Endothelial cell of umbilical vein (primary cell): ENCODE data around the gene TAF1A. TPM values are rescaled to one million over a fixed set of nuclear protein-coding genes. Genes with fewer than 3 reads are reported as not detected.

Experiments used
- BruUV-seq: library from RNA; stranded (reverse); fragments of 400-500 nt; replicated peaks from 2 replicates; lab custom pipeline; 2021; lab: Mats Ljungman, UMichigan
- CTCF ChIA-PET: fragments of 300-600, 350-600 bp; sonication (Branson Sonifier 250); formaldehyde crosslinking; loops from one replicate; lab custom pipeline; 2021; ENCODE audit warnings: antibody characterized with exemption, inconsistent platforms; lab: Charles Lee
- POLR2A ChIA-PET: fragments of 300-600, 350-600 bp; sonication (Branson Sonifier 250); formaldehyde crosslinking; loops from one replicate; lab custom pipeline; 2021; ENCODE audit warnings: antibody characterized with exemption, inconsistent platforms; lab: Charles Lee
- DNase-seq: peaks from one replicate; pipeline ENCODE4 v3.0.0-alpha.2; 2011; ENCODE audit warnings: low read depth, low spot score
- FAIRE-seq: peaks from 2 replicates; lab custom pipeline; 2011; peaks lifted over from hg19 to GRCh38; lab: Jason Lieb, UNC
- H2AFZ ChIP-seq: 2 replicates; pipeline ENCODE4 v1.6.0; 2012; ENCODE audit warnings: low read depth, low read length, control low read depth, inconsistent platforms
- H3K27ac ChIP-seq: 2 replicates; pipeline ENCODE4 v1.5.1; 2011; ENCODE audit warnings: low read depth, mild to moderate bottlenecking, control low read depth, low read length, moderate library complexity; ENCODE audit not compliant: insufficient read depth
- H3K27me3 ChIP-seq, 2 experiments: 2 replicates each; pipeline versions ENCODE4 v1.6.0 to v1.6.1; 2011; ENCODE audit warnings: low read length in 2 of 2, mixed read lengths in 1 of 2; ENCODE audit not compliant: control insufficient read depth in 2 of 2, insufficient read depth in 2 of 2
- H3K36me3 ChIP-seq, 2 experiments: 2 replicates in 1 of 2; 3 replicates in 1 of 2; pipeline ENCODE4 v1.5.1; 2011; ENCODE audit warnings: low read length in 2 of 2, mild to moderate bottlenecking in 1 of 2, moderate library complexity in 1 of 2; ENCODE audit not compliant: control insufficient read depth in 2 of 2, insufficient read depth in 2 of 2; ENCODE audit errors: extremely low read depth in 1 of 2
- H3K4me1 ChIP-seq: 3 replicates; pipeline ENCODE4 v1.5.1; 2011; ENCODE audit warnings: mild to moderate bottlenecking, low read length; ENCODE audit not compliant: control insufficient read depth, insufficient read depth; ENCODE audit errors: extremely low read depth
- H3K4me2 ChIP-seq: 2 replicates; pipeline ENCODE4 v1.6.1; 2011; ENCODE audit warnings: low read length, control low read depth, mixed read lengths; ENCODE audit not compliant: insufficient read depth
- H3K4me3 ChIP-seq, 3 experiments: fragments of 200-600 bp in 1 of 3; sonication (generic), shearing (Covaris generic) in 1 of 3; replicated peaks in 1 of 3; 2 replicates each; pipeline ENCODE4 v1.5.1; 2011 to 2016; ENCODE audit warnings: control low read depth in 3 of 3, low read length in 3 of 3, mild to moderate bottlenecking in 2 of 3, inconsistent platforms in 1 of 3, low read depth in 1 of 3, moderate library complexity in 1 of 3; ENCODE audit not compliant: insufficient read depth in 1 of 3
- H3K79me2 ChIP-seq: 2 replicates; pipeline ENCODE4 v1.6.0; 2012; ENCODE audit warnings: low read length, inconsistent platforms; ENCODE audit not compliant: control insufficient read depth, insufficient read depth
- H3K9ac ChIP-seq: replicated peaks from 2 replicates; pipeline ENCODE3; 2011; ENCODE audit warnings: low read length, control low read depth; ENCODE audit not compliant: insufficient read depth; ENCODE audit errors: extremely low read depth
- H3K9me1 ChIP-seq: replicated peaks from 3 replicates; pipeline ENCODE4 v1.6.0; 2011; ENCODE audit warnings: mild to moderate bottlenecking, low read length; ENCODE audit not compliant: control insufficient read depth, insufficient read depth; ENCODE audit errors: extremely low read depth
- H3K9me3 ChIP-seq: replicated peaks from 2 replicates; pipeline ENCODE4 v1.5.1; 2012; ENCODE audit warnings: low read length, inconsistent platforms; ENCODE audit not compliant: control insufficient read depth, insufficient read depth
- H4K20me1 ChIP-seq: replicated peaks from 2 replicates; pipeline ENCODE3; 2011; ENCODE audit warnings: mild to moderate bottlenecking, low read length; ENCODE audit not compliant: control insufficient read depth, insufficient read depth; ENCODE audit errors: extremely low read depth
- CTCF ChIP-seq, 2 donors: IDR thresholded peaks; 1 replicate in 1 of 2; 2 replicates in 1 of 2; pipeline ENCODE4 v1.5.1; 2011; ENCODE audit warnings: low read length in 2 of 2, mild to moderate bottlenecking in 2 of 2, moderate library complexity in 2 of 2, control low read depth in 1 of 2, inconsistent platforms in 1 of 2, low read depth in 1 of 2; ENCODE audit not compliant: insufficient read depth in 1 of 2; ENCODE audit errors: extremely low read depth in 1 of 2
- EZH2 ChIP-seq: IDR thresholded peaks from 2 replicates; pipeline ENCODE4 v1.6.1; 2012; ENCODE audit warnings: borderline replicate concordance, low read depth, mild to moderate bottlenecking, moderate library complexity, low read length, inconsistent platforms; ENCODE audit not compliant: severe bottlenecking
- FOS ChIP-seq: IDR thresholded peaks from 2 replicates; pipeline ENCODE4 v1.6.1; 2011; ENCODE audit warnings: mild to moderate bottlenecking, low read length, moderate library complexity, borderline replicate concordance; ENCODE audit not compliant: insufficient read depth
- GATA2 ChIP-seq: IDR thresholded peaks from 2 replicates; pipeline ENCODE4 v1.7.0; 2011; ENCODE audit warnings: low read depth, mild to moderate bottlenecking, moderate library complexity, mixed read lengths, low read length; ENCODE audit not compliant: insufficient read length, insufficient read depth
- JUN ChIP-seq: IDR thresholded peaks from 2 replicates; pipeline ENCODE4 v1.6.1; 2011; ENCODE audit warnings: borderline replicate concordance, low read depth; ENCODE audit not compliant: insufficient read length, insufficient read depth
- MAX ChIP-seq: IDR thresholded peaks from 2 replicates; pipeline ENCODE4 v1.6.1; 2011; ENCODE audit not compliant: insufficient read depth, insufficient read length
- MYC ChIP-seq: IDR thresholded peaks from one replicate; pipeline ENCODE4 v1.6.1; 2011; ENCODE audit warnings: mild to moderate bottlenecking, low read depth, low read length
- POLR2A ChIP-seq: IDR thresholded peaks from 2 replicates; pipeline ENCODE4 v1.6.1; 2012; ENCODE audit warnings: low read depth, mild to moderate bottlenecking, control low read depth, low read length
- POLR2AphosphoS5 ChIP-seq: IDR thresholded peaks from 2 replicates; pipeline ENCODE4 v1.6.1; 2012; ENCODE audit warnings: low read depth, mild to moderate bottlenecking, control low read depth, low read length, moderate library complexity; ENCODE audit not compliant: insufficient read depth
- dilution Hi-C: fragments of 300-500 bp; cut with MboI; formaldehyde crosslinking; loops from one replicate; pipeline ENCODE4 v1.15.0; 2019; ENCODE audit warnings: low sequenced_read_pairs; ENCODE audit not compliant: extremely low pct_ligation_motif_present
- intact Hi-C: fragments of 100-400 bp; cut with micrococcal nuclease; formaldehyde crosslinking; loops from one replicate; pipeline ENCODE4 v1.10.0; 2022
- polyA plus RNA-seq, 4 experiments: library from polyadenylated mRNA; depleted of rRNA in 3 of 4; stranded (reverse) in 3 of 4; unstranded in 1 of 4; fragments of >200 nt; gene quantifications; 2 replicates each; pipeline versions ENCODE4 v1.2.1 to v1.2.3, GENCODE V29; 2011 to 2012; ENCODE audit warnings: missing spikeins in 1 of 4
- total RNA-seq: library from RNA; stranded (reverse); gene quantifications from 2 replicates; pipeline ENCODE4 v1.2.3, GENCODE V29; 2021

TAF1A gene
- total and polyA plus RNA-seq, 2 donors (not counting 3 experiments of a cell fraction or from before 2014, with no cell fraction given), result 1.3 to 5.3 TPM

GRCh38 chr1:222543817-222544216 is 45.9 kb downstream of the TAF1A start:
- ChIA-PET POLR2A (no interaction called here), CTCF (interaction anchor here (1.4 kb wide), 1 partner anchor 91 kb away, joined by 3 read pairs; no protein-coding TSS in a partner anchor)
- BruUV-seq, result no TSS peak
- dilution Hi-C loops (no loop called here), intact Hi-C loops (no loop called here)
- H3K79me2 ChIP-seq, result no peaks in the 10 kb centered on the region
- no peaks in the 10 kb centered on the region for H3K9me1 ChIP-seq
- FAIRE-seq (no peak), DNase-seq (no peak)
- peaks cover 3 to 5% of the 10 kb centered on the region in 2 experiments for H3K27me3 ChIP-seq
- H3K36me3 ChIP-seq, result no peaks in the 10 kb centered on the region
- no peak overlapping the region for H3K4me3 ChIP-seq
- no peak overlapping the region for H3K9ac ChIP-seq
- H3K4me2 ChIP-seq, result no peak overlapping the region
- H3K9me3 ChIP-seq, result no peaks in the 10 kb centered on the region
- H3K4me1 ChIP-seq, result no peaks in the 10 kb centered on the region
- H2AFZ ChIP-seq, result no peak overlapping the region
- no peak overlapping the region for H3K27ac ChIP-seq
- no peaks in the 10 kb centered on the region for H4K20me1 ChIP-seq
- TF ChIP-seq POLR2AphosphoS5, result no peak
- no peak for TF ChIP-seq GATA2
- TF ChIP-seq POLR2A, result no peak
- TF ChIP-seq MYC, result no peak
- no peak for TF ChIP-seq EZH2
- no peak for TF ChIP-seq FOS
- no peak for TF ChIP-seq MAX
- no peak for TF ChIP-seq JUN

- H3K79me2 ChIP-seq, result no peaks in the 10 kb centered on the region
- no peaks in the 10 kb centered on the region for H3K9me3 ChIP-seq
- DNase-seq (no peak), FAIRE-seq (no peak)
- POLR2A ChIA-PET, result no interaction called here
- no peak overlapping the region for H3K9ac ChIP-seq
- no peaks in the 10 kb centered on the region for H3K36me3 ChIP-seq
- BruUV-seq, result no TSS peak
- intact Hi-C loops, result no loop called here
- no peak overlapping the region for H2AFZ ChIP-seq
- dilution Hi-C loops, result no loop called here
- H3K4me1 ChIP-seq, result no peaks in the 10 kb centered on the region
- no peaks in the 10 kb centered on the region for H3K27me3 ChIP-seq
- no peak overlapping the region for H3K4me3 ChIP-seq
- TF ChIP-seq MYC, result no peak
- TF ChIP-seq FOS, result no peak
- no peak for TF ChIP-seq GATA2
- no peak for TF ChIP-seq EZH2
- TF ChIP-seq JUN, result no peak
- TF ChIP-seq POLR2AphosphoS5, result no peak
- no peak for TF ChIP-seq POLR2A
- no peak for TF ChIP-seq MAX
- TF ChIP-seq CTCF (IDR thresholded peaks at IDR 0.05; ENCODE audit: extremely low read depth in 1 of 2, insufficient read depth in 1 of 2, low read depth in 1 of 2, low read length in 2 of 2), result no peak
- H3K27ac ChIP-seq, result no peak overlapping the region
- H4K20me1 ChIP-seq, result no peaks in the 10 kb centered on the region
- H3K4me2 ChIP-seq, result no peak overlapping the region
- CTCF ChIA-PET, result interaction anchor here (1.0 kb wide), 1 partner anchor 94 kb away, joined by 3 read pairs; no protein-coding TSS in a partner anchor
- no peaks in the 10 kb centered on the region for H3K9me1 ChIP-seq
These were observed 49.1 kb downstream of the TAF1A start for GRCh38 chr1:222540598-222540995.
